Activated naive CD4-positive, alpha-beta T cell treated with anti-CD3 and anti-CD28 coated beads, Interleukin-2, amount 50 U/mL, for 24 hours (primary cell): ENCODE data around the gene ATL3.

ENCODE experiments used
- H3K27ac Mint-ChIP-seq: one replicate; pipeline ENCODE4 v1.8.0; 2021; ENCODE audit warnings: mild to moderate bottlenecking, mixed read lengths
- H3K27me3 Mint-ChIP-seq: one replicate; pipeline ENCODE4 v1.8.0; 2021; ENCODE audit warnings: mixed read lengths
- H3K36me3 Mint-ChIP-seq: one replicate; pipeline ENCODE4 v1.8.0; 2021; ENCODE audit warnings: mixed read lengths
- H3K4me1 Mint-ChIP-seq: one replicate; pipeline ENCODE4 v1.8.0; 2021; ENCODE audit warnings: mixed read lengths
- H3K4me3 Mint-ChIP-seq: one replicate; pipeline ENCODE4 v1.8.0; 2021; ENCODE audit warnings: mild to moderate bottlenecking, mixed read lengths
- H3K9me3 Mint-ChIP-seq: one replicate; pipeline ENCODE4 v1.8.0; 2021; ENCODE audit warnings: mixed read lengths

ATL3 gene

GRCh38 chr11:63671322-63672155 lies at the start of gene ATL3:
TSS of gene ATL3 (minus strand) at chr11:63671376. CDS start at chr11:63671335, 41 bp downstream.
- H3K27me3 Mint-ChIP-seq = no peaks in the 10 kb centered on the region
- peaks cover 32% of the 10 kb centered on the region for H3K4me1 Mint-ChIP-seq
- H3K4me3 Mint-ChIP-seq = peak within 1 kb of the TSS; percentile 84
- peaks cover 2% of the 10 kb centered on the region for H3K36me3 Mint-ChIP-seq
- H3K27ac Mint-ChIP-seq = peak within 1 kb of the TSS; percentile 77
- no peaks in the 10 kb centered on the region for H3K9me3 Mint-ChIP-seq

DNA sequence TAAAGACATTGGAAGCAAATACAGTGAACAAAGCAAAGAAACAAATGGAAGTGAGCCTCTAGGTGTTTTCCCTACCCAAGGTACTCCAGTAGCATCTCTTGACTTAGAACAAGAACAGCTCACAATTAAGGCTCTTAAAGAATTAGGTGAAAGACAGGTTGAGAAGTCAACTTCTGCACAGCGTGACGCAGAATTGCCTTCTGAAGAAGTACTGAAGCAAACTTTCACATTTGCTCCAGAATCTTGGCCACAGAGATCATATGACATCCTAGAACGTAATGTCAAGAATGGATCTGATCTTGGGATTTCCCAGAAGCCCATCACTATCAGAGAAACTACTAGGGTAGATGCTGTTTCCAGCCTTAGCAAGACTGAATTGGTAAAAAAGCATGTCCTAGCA lies 49.4 kb upstream of the ATL3 start:
- H3K4me3 Mint-ChIP-seq = no peak overlapping the region
- H3K27ac Mint-ChIP-seq = no peak overlapping the region
- H3K9me3 Mint-ChIP-seq = no peaks in the 10 kb centered on the region

GRCh38 chr11:63719987-63720386 lies 48.8 kb upstream of the ATL3 start:
- Mint-ChIP-seq H3K4me1 (peaks cover 3% of the 10 kb centered on the region), H3K27me3 (no peaks in the 10 kb centered on the region), H3K4me3 (no peak overlapping the region), H3K36me3 (no peaks in the 10 kb centered on the region), H3K27ac (no peak overlapping the region), H3K9me3 (no peaks in the 10 kb centered on the region)

More for the DNA sequence above, 49.4 kb upstream of the ATL3 start:
- Mint-ChIP-seq H3K36me3 (no peaks in the 10 kb centered on the region), H3K4me1 (no peaks in the 10 kb centered on the region), H3K27me3 (no peaks in the 10 kb centered on the region)

- Mint-ChIP-seq H3K27me3 (no peaks in the 10 kb centered on the region), H3K9me3 (no peaks in the 10 kb centered on the region), H3K36me3 (no peaks in the 10 kb centered on the region), H3K4me3 (no peak overlapping the region), H3K4me1 (peaks cover 4% of the 10 kb centered on the region), H3K27ac (no peak overlapping the region)
Observed at GRCh38 chr11:63719001-63719400, 47.8 kb upstream of the ATL3 start.

DNA sequence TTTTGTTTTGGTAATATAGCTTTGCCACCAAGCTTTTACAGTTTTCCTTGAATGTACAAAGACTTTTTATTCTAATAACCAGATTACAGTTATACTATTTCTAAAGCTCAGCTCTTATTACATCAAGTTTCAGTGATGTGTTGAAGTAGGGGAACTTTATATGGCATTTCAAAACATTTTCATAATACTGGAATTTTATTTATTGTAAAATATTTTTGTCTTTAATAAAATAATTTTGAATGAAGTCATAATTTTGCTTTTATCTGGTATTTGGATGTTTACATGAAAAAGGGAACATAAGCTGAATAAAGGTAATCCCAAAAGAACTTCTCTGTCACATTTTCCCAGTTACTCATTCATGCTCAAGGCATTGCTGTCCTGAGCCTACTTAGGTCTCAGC lies 44.9 kb upstream of the ATL3 start:
- H3K27me3 Mint-ChIP-seq = no peaks in the 10 kb centered on the region
- H3K36me3 Mint-ChIP-seq = peaks cover 5% of the 10 kb centered on the region
- H3K4me3 Mint-ChIP-seq = no peak overlapping the region
- peaks cover 4% of the 10 kb centered on the region for H3K4me1 Mint-ChIP-seq
- H3K9me3 Mint-ChIP-seq = no peaks in the 10 kb centered on the region
- no peak overlapping the region for H3K27ac Mint-ChIP-seq

DNA sequence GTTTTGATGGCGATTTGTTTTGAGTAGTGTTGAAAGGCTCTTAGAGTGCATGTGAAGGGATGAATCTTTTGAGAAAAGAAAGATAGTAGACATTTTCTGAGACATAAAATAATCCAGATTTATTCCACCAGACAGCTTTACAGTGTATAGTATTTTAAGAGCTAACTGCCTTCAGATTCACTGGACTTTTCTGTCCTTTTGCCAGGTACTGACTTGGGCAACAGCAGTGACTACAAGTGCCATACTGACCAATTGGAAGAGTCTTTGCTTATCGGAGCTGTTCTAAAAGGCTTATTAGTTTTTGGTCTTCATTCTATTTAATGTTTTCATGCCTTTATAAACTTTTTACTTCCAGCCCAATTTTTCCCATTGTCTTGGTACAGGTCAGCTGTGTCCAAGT lies 42.6 kb upstream of the ATL3 start:
- Mint-ChIP-seq H3K9me3 (no peaks in the 10 kb centered on the region), H3K27me3 (no peaks in the 10 kb centered on the region), H3K4me3 (no peak overlapping the region), H3K27ac (no peak overlapping the region), H3K4me1 (peaks cover 13% of the 10 kb centered on the region), H3K36me3 (peaks cover 5% of the 10 kb centered on the region)

GRCh38 chr11:63711838-63712237 lies 40.7 kb upstream of the ATL3 start:
- peaks cover 5% of the 10 kb centered on the region for H3K36me3 Mint-ChIP-seq
- peaks cover 15% of the 10 kb centered on the region for H3K4me1 Mint-ChIP-seq
- H3K4me3 Mint-ChIP-seq = no peak overlapping the region
- H3K9me3 Mint-ChIP-seq = no peaks in the 10 kb centered on the region
- no peaks in the 10 kb centered on the region for H3K27me3 Mint-ChIP-seq
- no peak overlapping the region for H3K27ac Mint-ChIP-seq

DNA sequence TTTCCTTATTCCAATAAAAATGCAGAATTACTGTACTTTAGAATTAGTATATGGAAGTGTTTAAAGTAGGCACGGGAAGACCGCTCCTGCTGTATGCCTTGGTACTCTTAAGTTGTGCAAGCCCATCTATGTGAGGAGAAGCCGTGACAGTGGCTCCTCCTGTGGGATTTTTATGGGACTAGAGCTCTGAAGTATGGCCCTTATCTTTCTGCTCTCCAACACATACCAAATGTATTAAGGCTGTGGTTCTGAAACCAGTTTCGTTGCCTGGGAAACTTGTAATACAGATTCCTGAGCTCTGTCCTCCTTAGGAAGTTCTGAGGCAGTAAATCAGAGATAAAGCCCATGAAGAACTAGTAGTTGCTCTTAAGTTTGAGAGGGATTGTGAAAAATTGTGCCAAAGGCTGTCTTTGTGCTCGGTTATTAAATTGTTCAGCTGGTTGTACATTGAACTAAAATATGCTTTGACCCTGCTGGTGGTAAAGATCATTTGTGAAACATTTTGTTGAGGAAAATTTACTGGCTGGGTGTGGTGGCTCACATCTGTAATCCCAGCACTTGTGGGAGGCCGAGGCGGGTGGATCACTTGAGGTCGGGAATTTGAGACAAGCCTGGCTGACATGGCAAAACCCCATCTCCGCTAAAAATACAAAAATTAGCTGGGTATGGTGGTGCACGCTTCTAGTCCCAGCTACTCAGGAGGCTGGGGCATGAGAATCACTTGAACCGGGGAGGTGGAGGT lies 39.5 kb upstream of the ATL3 start:
- Mint-ChIP-seq H3K27ac (no peak overlapping the region), H3K9me3 (no peaks in the 10 kb centered on the region), H3K36me3 (peaks cover 5% of the 10 kb centered on the region), H3K4me3 (no peak overlapping the region), H3K4me1 (peaks cover 15% of the 10 kb centered on the region), H3K27me3 (no peaks in the 10 kb centered on the region)

DNA sequence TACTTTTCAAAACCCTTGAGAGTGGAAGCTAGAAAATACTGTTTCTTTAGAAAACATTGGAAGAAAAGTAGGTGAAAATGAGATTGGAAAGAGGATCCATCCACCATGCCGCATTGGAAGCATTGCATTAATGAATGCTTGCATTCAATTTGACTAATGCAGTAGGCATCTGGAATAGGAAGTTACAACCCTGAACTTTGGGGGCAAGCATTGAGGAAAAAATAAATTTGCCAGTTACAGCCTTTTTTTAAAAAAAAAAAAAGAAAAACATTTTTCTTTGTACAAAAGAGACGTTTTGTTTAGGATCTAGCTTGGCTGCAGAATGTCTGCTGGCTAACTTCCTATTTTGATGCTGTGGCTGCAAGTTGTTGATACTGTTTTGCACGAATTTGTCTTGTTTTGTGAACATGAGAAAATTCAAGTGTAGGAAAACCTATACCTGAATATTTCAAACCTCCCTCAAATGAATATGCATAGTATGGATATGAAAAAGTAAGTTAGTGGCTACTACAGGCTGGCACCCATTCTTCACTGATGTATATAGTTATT lies 38.2 kb upstream of the ATL3 start:
- no peak overlapping the region for H3K4me3 Mint-ChIP-seq
- peaks cover 14% of the 10 kb centered on the region for H3K4me1 Mint-ChIP-seq
- no peak overlapping the region for H3K27ac Mint-ChIP-seq
- H3K36me3 Mint-ChIP-seq = peaks cover 7% of the 10 kb centered on the region
- H3K27me3 Mint-ChIP-seq = no peaks in the 10 kb centered on the region
- no peaks in the 10 kb centered on the region for H3K9me3 Mint-ChIP-seq

DNA sequence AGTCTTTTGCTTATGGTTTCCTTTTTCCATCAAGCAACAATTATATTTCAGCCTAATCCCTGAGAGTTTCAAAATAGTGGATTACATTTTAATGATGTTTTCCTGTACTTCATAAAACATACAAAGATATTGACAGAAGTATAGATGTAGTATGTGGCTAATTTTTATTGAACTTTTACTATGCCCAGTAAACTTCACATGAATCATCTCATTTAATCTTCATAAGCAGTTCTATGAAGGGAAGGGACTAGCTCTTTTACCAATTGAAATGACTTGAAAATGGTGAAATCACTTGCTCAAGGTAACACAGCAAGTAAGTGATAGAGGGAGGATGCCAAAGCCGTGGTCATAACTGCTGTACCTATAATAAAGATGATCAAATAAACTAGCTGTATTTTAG lies 37.6 kb upstream of the ATL3 start:
- Mint-ChIP-seq H3K4me1 (peaks cover 14% of the 10 kb centered on the region), H3K9me3 (no peaks in the 10 kb centered on the region), H3K27me3 (no peaks in the 10 kb centered on the region), H3K27ac (no peak overlapping the region), H3K4me3 (no peak overlapping the region), H3K36me3 (peaks cover 7% of the 10 kb centered on the region)

- Mint-ChIP-seq H3K36me3 (peaks cover 4% of the 10 kb centered on the region), H3K4me3 (no peak overlapping the region), H3K9me3 (no peaks in the 10 kb centered on the region), H3K4me1 (peaks cover 16% of the 10 kb centered on the region), H3K27ac (no peak overlapping the region), H3K27me3 (no peaks in the 10 kb centered on the region)
Observed at GRCh38 chr11:63705526-63705925, 34.4 kb upstream of the ATL3 start.

DNA sequence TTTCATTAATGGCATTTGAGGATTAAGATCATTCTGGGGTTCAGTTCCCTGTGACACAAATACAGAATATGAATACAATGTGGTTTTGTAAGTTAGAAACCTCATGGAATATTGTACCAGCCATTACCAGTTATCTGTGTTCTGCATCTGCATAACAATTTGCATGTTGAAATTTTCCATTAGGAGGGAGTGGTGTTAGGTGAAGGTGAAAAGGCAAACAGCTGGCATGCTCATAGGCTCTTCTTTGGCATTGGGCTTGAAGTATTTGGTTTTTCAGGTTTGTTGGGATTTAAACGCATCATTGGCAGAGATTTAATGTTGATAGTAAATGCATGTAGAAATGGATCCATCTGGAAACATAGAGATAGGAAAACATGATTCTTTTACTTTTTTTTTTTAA lies 28.7 kb upstream of the ATL3 start:
- peaks cover 12% of the 10 kb centered on the region for H3K36me3 Mint-ChIP-seq
- peaks cover 22% of the 10 kb centered on the region for H3K4me1 Mint-ChIP-seq
- no peak overlapping the region for H3K4me3 Mint-ChIP-seq
- no peaks in the 10 kb centered on the region for H3K27me3 Mint-ChIP-seq
- H3K27ac Mint-ChIP-seq = no peak overlapping the region
- no peaks in the 10 kb centered on the region for H3K9me3 Mint-ChIP-seq

DNA sequence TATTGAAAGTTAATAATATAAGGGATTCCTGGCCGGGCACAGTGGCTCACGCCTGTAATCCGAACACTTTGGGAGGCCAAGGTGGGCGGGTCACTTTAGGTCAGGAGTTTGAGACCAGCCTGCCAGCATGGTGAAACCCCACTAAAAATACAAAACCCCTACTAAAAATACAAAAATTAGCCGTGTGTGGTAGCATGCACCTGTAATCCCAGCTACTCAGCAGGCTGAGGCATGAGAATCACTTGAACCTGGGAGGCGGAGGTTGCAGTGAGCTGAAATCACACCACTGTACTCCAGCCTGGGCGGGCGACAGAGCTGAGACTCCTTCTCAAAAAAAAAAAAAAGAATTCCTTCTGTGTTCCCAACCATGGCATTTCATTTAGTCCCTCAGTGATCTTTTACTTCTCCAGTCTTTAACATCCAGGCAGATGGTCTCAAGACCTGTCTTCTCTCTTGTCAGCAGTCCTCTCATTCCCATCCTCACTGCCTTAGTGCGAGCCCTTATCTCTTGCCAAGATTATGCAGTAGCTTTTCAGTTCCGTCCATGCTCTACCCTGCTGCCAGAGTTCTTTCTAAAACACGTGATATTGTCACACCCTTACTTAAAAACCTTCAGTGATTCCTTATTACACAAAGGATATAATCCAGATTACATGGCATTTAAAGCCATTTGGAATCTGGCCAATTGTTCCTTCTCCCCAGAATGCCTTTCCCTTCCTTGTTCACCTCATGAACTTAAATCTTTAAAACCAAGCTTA lies 28.0 kb upstream of the ATL3 start:
- H3K9me3 Mint-ChIP-seq = no peaks in the 10 kb centered on the region
- H3K36me3 Mint-ChIP-seq = peaks cover 10% of the 10 kb centered on the region
- H3K27ac Mint-ChIP-seq = no peak overlapping the region
- no peaks in the 10 kb centered on the region for H3K27me3 Mint-ChIP-seq
- H3K4me1 Mint-ChIP-seq = peaks cover 18% of the 10 kb centered on the region
- H3K4me3 Mint-ChIP-seq = no peak overlapping the region

DNA sequence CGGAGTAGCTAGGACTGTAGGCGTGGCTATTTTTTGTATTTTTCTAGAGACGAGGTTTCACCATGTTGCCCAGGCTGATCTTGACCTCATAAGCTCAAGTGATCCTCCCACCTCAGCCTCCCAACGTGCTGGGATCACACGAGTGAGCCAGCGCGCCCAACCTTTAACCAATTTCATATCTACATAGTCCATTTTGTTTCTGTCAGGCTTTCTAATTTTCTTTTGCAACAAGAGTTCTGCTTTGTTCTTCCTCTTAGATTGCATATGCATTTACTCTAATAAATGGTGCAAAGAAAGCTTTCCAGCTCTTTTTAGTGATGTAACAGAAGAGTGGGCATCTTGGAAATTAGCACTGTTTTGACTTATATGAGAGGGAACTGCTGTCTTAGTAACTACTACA lies 23.4 kb upstream of the ATL3 start:
- Mint-ChIP-seq H3K4me1 (peaks cover 12% of the 10 kb centered on the region), H3K4me3 (no peak overlapping the region), H3K36me3 (peaks cover 8% of the 10 kb centered on the region), H3K9me3 (no peaks in the 10 kb centered on the region), H3K27ac (no peak overlapping the region), H3K27me3 (no peaks in the 10 kb centered on the region)

DNA sequence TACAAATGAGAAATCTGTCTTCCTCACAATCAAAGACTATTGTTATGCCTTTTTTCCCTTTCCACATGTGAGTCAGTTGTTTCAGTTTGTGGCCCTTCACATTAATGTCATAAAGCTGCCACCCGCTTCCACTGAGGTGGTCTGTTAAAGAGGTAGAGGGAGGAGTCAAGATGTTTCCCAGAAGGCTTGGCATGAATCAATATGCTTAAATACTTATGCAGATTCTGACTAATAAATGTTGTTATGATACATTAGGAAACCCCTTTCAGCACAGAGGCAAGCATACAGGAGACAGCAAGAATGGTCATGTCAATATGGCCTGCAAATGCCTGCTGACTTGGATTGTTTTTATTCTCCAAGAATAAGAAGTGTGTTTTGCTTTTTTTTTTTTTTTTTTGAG lies 16.7 kb upstream of the ATL3 start:
- Mint-ChIP-seq H3K4me1 (peaks cover 29% of the 10 kb centered on the region), H3K27me3 (no peaks in the 10 kb centered on the region), H3K4me3 (no peak overlapping the region), H3K27ac (peak overlapping the region; percentile 24), H3K9me3 (no peaks in the 10 kb centered on the region), H3K36me3 (no peaks in the 10 kb centered on the region)
